GM18511 (cell line): ENCODE results near the gene ALDH5A1.

Experiments
- ATAC-seq: cut with Tn5 transposase; IDR thresholded peaks from one replicate; pipeline ENCODE4 v1.9.1; 2021; ENCODE audit warnings: mild to moderate bottlenecking, moderate library complexity; ENCODE audit not compliant: unreplicated experiment

The ALDH5A1 gene

GRCh38 chr6:24494821-24495795 lies at the start of gene ALDH5A1:
Gene ALDH5A1, plus strand, starts transcription at chr6:24494969. Its CDS starts 28 bp downstream, at chr6:24494997.
- ATAC-seq, result peak; percentile 71

DNA sequence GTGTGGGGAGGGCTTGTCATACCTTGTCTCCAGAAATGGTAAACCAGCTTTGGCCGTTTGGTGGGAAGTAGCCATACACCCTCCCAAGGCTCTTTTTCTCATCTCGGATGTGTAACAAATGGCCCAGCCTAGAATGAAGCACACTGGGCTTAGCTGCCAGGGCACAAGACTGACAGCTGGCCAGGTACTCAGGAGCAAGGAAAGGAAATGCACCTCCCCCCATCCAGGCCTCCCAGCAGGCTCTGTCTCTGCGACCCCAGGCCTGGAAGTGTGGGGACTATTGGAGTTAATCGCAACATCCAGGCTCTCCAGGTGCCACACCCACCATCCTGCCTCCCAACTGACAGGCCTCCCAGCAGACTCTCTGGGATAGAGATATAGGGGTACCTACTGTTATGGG lies 49.1 kb upstream of the ALDH5A1 start:
- no peak for ATAC-seq

DNA sequence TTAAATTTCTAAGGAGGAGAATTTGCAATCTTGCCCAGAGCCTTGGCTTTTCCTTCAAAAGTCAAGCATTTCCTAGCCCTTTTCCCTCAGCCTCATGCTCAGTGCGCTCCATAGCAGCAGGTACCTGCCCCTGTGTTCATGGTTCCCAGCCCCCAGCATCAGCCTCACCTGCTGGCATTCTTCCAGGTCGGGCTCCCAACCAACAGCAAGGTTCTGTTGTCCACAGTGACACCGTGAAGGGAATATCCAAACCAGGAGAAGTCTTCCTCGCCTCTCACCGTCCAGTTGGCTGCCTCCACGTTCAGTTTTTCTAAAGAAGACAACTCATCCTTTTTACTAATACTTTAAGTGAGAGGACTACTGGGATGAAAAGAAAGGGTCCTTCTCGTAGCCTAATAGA lies 48.1 kb upstream of the ALDH5A1 start:
- ATAC-seq, result no peak

- no peak for ATAC-seq
Measured at GRCh38 chr6:24448396-24448795, 46.4 kb upstream of the ALDH5A1 start.

DNA sequence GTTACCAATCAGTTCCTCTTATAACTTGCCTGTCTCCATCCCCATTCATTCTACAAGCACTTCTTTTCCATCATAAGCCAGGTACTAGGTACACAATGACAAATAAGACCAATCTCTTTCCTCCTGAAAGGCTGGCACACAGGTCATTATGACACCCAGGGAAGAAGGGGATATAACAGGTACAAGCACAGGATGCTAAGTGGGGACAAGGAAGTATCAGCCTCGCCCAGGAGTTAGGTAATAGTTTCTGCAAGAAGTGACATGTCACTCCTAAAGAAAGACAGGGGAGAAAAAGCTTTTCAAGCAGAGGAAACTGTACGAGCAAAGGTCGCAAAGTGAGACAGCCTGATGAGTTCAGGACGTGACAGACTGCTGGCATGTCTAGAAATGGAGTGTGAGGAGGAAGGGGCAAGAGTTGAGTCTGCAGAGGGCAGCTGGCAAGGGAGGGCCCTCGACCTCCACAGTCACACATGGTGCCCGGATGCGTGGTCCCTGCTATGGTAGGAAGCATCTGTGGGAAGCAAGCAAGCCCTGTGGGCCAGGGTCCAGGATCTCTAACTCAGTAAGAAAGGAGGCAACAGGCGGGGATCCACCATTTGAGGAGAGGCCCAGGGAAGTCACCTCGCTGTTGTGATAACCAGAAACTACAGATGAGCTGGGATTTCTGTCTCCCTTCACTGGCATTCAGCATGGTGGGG lies 45.8 kb upstream of the ALDH5A1 start:
- no peak for ATAC-seq

DNA sequence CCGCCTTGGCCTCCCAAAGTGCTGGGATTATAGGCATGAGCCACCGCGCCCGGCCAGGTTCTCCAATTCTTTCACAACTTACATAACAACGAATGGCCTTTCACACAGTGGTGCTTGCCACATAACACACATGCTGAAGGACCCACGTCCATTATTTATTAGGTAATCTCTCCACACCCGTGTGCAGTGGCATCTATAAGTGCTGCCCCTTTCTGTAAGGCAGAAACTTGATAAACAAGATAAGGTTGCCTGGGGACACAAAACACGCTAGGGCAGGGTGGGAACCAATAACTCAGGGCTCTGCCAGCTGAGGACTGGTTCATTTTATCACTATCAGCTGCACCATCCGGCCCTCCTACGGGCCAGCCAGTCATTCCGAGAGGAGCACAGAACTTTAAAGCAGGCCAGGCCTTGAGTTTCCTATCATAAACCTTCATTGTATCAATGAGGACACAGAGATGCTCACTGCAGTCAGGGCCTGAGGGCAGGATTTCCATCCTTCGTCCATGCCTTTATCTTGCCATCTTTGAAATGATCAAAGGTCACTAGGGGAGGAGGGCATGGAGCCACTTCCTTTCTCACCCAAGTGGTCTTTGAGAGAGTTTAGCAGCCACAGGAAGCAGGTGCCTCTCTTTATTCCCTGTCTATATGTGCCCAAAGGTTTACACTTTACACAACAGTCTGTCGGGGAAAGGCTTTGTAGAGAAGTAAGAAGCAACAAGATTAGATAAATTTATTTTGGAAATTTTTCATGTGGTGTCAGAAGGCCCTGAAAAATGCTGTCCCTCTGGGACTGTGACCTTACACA lies 43.0 kb upstream of the ALDH5A1 start:
- ATAC-seq, result no peak

GRCh38 chr6:24453921-24454320 lies 40.8 kb upstream of the ALDH5A1 start:
- no peak for ATAC-seq

DNA sequence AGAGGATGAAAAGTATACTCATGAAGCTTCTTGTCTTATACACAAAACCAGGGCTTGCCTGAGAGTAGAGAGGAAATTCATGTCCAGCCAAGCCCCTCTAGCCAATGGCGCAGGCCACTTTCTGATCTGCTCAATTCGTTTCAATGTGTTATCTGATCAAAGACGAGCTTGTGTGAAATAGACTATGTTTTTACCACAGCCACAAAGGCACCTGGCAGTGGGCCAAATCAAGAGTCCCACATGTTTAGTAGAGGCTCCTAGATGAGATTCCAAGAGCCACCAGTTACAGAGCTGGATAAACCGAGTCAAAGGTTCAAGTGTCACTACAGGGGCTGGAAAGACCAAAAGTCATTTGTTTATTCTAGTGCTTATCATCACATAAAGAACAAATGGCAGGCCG lies 40.3 kb upstream of the ALDH5A1 start:
- no peak for ATAC-seq

- ATAC-seq, result no peak
Measured at GRCh38 chr6:24455061-24455460, 39.7 kb upstream of the ALDH5A1 start.

DNA sequence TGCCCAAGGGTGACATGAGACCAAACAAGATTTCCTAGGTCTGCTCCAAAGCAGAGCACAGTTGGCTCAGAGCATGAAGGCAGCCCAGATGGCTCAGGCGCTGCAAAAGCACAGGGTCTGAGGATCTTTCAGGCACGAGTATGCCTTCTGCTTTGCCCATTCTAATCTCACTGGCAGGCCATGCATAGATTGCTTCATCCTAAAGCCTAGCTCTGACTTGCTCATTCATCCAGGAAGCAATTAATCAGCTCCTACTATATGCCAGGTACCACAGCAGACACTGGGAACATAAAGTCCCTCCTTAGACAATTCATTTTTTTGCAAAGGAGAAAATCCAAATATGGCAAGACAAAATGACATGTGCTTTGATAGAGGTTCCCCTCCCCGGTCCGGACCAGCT lies 36.6 kb upstream of the ALDH5A1 start:
- ATAC-seq, result no peak

- ATAC-seq, result no peak
Measured at GRCh38 chr6:24458941-24459340, 35.8 kb upstream of the ALDH5A1 start.

DNA sequence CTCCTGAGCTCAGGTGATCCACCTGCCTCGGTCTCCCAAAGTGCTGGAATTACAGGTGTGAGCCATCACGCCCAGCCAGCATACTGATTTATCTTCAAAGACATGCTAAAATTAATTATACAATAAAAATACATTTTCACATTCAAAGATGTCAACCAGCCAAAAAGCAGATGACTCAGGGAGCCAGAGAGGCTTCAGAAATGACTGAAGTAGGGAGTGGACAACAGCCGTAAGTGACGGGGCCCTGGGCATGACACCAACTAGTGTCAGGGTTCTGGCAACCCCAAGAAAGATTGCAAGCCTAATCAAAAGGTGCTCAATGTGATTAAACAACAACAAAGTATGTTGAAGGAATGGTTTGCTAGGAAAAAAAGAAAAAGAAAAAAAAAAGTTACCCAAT lies 33.8 kb upstream of the ALDH5A1 start:
- no peak for ATAC-seq

DNA sequence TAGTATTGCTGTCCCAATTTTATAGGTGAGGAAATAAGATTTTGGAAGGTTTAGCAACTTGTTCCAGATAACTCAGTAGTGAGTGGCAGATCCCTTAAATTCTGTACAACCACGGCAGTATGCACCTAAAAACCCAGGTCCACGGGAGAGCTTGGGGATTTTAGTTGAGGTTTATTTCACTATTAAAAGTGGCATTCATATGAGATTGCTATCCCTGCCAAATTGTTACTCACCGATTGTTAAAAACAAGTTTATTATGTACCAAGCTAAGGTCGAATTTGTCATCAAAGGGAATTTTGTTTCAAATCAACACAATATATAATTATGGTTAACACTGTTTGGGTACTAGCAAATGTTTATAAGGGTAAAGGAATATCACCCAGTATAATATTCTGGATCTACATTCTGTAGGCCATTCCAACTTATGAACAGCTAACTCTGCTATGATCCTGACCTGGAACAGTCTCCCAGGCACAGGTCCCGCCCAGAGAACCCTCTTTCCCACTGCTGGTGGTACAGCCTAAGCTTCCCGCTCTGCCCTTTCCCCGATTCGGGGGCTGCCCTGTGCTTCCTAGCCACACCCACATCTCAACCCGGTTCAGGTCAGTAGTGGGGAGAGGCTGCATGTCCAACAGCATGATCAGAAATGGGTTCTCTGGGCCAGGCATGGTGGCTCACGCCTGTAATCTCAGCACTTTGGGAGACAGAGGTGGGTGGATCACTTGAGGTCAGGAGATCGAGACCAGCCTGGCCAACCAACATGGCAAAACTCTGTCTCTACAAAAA lies 30.3 kb upstream of the ALDH5A1 start:
- no peak for ATAC-seq

DNA sequence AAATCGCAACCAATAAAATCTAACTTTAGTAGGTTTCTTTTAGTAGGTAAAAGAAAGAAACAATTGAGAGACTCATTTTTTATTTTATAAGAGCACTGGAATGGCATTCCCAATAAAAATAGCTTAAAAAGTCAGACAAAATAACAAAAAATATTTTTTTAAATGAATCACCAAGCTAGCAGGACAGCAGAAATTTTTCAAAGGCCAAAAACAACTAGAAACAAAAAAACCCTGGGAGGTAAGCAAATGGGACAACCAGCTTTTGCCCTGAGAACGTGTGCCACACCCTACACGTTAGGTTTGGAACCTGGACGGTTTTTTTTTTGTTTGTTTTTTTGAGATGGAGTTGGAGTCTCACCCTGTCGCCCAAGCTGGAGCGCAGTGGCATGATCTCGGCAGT lies 25.0 kb upstream of the ALDH5A1 start:
- no peak for ATAC-seq

- no peak for ATAC-seq
Measured at GRCh38 chr6:24472181-24472580, 22.6 kb upstream of the ALDH5A1 start.

DNA sequence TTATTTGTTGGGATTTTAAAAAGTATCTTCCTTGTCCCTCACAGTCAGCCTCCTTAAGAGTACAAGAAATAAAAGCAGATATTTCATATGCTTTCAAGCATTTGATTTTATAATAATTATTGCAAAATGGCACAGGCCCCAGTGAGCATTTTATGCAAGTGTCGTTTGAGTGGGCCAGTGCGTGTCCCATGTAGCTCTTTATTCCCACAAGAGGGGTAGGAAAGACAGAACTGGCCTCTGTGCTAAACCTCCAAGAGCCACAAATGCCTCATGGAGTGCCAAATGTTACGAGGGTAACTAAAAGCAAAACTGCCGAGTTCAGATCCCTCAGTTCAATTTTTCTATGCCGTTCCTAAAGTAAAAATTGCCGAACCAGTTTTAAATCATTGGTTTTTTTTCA lies 18.1 kb upstream of the ALDH5A1 start:
- ATAC-seq, result no peak

- ATAC-seq, result no peak
Measured at GRCh38 chr6:24477070-24477469, 17.7 kb upstream of the ALDH5A1 start.

DNA sequence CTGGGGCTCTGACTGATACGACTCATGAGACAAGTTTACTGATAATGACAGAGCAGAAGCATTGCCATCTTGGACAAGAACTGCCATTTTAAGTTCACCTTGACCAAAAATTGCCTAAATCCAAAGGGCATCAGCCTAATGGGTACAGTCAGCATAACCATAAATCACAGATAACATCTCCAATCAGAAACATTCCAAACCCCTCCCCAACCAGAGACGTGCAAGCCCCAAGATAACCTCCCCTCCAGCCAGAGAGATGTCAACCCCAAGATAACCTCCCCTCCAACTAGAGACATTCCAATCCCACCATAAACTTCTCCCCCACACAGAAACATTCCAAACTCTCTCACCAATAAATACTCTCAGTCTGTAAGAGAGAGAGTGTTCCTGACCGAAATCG lies 15.9 kb upstream of the ALDH5A1 start:
- ATAC-seq, result no peak

DNA sequence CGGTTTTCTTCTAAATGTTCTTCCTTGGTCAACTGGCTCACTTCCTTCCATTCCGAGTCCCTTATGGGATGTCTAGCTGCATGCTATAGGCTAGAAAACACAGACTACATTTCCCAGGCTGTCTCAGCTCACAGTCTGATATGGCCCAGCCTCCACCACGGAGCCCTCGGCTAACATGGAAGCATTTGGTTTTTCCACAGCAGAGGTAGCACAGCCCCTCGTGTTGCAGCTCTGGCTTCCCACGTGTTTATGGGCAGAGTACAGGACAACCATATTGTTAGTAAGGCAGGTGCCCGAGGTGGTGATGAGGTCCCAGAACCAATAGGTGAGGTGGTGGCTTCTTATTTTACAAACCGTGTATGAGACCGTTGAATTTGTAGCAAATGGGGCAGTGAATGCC lies 14.1 kb upstream of the ALDH5A1 start:
- no peak for ATAC-seq

- ATAC-seq, result no peak
Measured at GRCh38 chr6:24481449-24481848, 13.3 kb upstream of the ALDH5A1 start.
